IMR-90 (cell line): ENCODE results near the gene RBKS. TPM values are rescaled to one million over a fixed set of nuclear protein-coding genes. Genes with fewer than 3 reads are reported as not detected.

ENCODE experiments used
- ATAC-seq: fragments of 200-7000 bp; cut with Tn5 transposase; 2 replicates; pipeline ENCODE4 v1.9.1; 2020; ENCODE audit warnings: low read depth, mild to moderate bottlenecking, moderate library complexity
- BruUV-seq: library from RNA; stranded (reverse); fragments of 400-500 nt; replicated peaks from 2 replicates; lab custom pipeline; 2021; lab: Mats Ljungman, UMichigan
- CTCF ChIA-PET: fragments of 300-600 bp; formaldehyde crosslinking; extraction: SDS; loops from one replicate; lab custom pipeline; 2021; ENCODE audit warnings: antibody characterized with exemption; lab: Yijun Ruan, JAX
- POLR2A ChIA-PET: fragments of 300-600 bp; sonication (Branson Sonifier 250); formaldehyde crosslinking; loops from one replicate; lab custom pipeline; 2022; ENCODE audit warnings: antibody characterized with exemption; ENCODE audit not compliant: unreplicated experiment; lab: Charles Lee
- DNase-seq: peaks from one replicate; pipeline ENCODE4 v3.0.0; 2013
- H2AFZ ChIP-seq: replicated peaks from 2 replicates; pipeline ENCODE3; 2013; ENCODE audit warnings: low read length, mild to moderate bottlenecking; ENCODE audit not compliant: poor library complexity
- H2AK5ac ChIP-seq: 2 replicates; pipeline ENCODE4 v1.6.1; 2013; ENCODE audit warnings: low read depth, low read length, inconsistent platforms
- H2AK9ac ChIP-seq: replicated peaks from 2 replicates; pipeline ENCODE3; 2013; ENCODE audit warnings: mild to moderate bottlenecking, low read depth, low read length, moderate library complexity; ENCODE audit not compliant: poor library complexity
- H2BK120ac ChIP-seq: 2 replicates; pipeline ENCODE4 v1.6.1; 2013; ENCODE audit warnings: low read depth, low read length, inconsistent platforms
- H2BK15ac ChIP-seq: 3 replicates; pipeline ENCODE4 v1.6.1; 2013; ENCODE audit warnings: low read depth, low read length, inconsistent platforms
- H2BK20ac ChIP-seq: 2 replicates; pipeline ENCODE4 v1.6.1; 2013; ENCODE audit warnings: low read depth, mild to moderate bottlenecking, inconsistent platforms, low read length, moderate library complexity
- H2BK5ac ChIP-seq: 2 replicates; pipeline ENCODE4 v1.6.1; 2013; ENCODE audit warnings: mild to moderate bottlenecking, low read depth, low read length, inconsistent platforms; ENCODE audit not compliant: poor library complexity, severe bottlenecking
- H3K14ac ChIP-seq: replicated peaks from 2 replicates; pipeline ENCODE4 v1.6.1; 2013; ENCODE audit warnings: low read depth, low read length, inconsistent platforms
- H3K18ac ChIP-seq: 2 replicates; pipeline ENCODE4 v1.6.1; 2013; ENCODE audit warnings: low read depth, low read length, control low read depth
- H3K23ac ChIP-seq: 2 replicates; pipeline ENCODE4 v1.6.1; 2013; ENCODE audit warnings: low read depth, low read length, inconsistent platforms
- H3K27ac ChIP-seq: 2 replicates; pipeline ENCODE4 v1.5.1; 2013; ENCODE audit warnings: mild to moderate bottlenecking, control low read depth, low read length; ENCODE audit not compliant: insufficient read depth
- H3K27me3 ChIP-seq: 2 replicates; pipeline ENCODE4 v1.6.1; 2013; ENCODE audit warnings: low read length; ENCODE audit not compliant: control insufficient read depth, insufficient read depth
- H3K36me3 ChIP-seq: 2 replicates; pipeline ENCODE4 v1.6.1; 2013; ENCODE audit warnings: low read length, mixed read lengths; ENCODE audit not compliant: control insufficient read depth, insufficient read depth
- H3K4ac ChIP-seq: 2 replicates; pipeline ENCODE4 v1.6.1; 2013; ENCODE audit warnings: low read depth, low read length, inconsistent platforms
- H3K4me1 ChIP-seq: 2 replicates; pipeline ENCODE4 v1.6.1; 2013; ENCODE audit warnings: low read length, mixed read lengths; ENCODE audit not compliant: control insufficient read depth, insufficient read depth
- H3K4me2 ChIP-seq: 2 replicates; pipeline ENCODE4 v1.6.1; 2013; ENCODE audit warnings: low read depth, mild to moderate bottlenecking, control low read depth, low read length, moderate library complexity
- H3K4me3 ChIP-seq: 2 replicates; pipeline ENCODE4 v1.5.1; 2013; ENCODE audit warnings: low read depth, mild to moderate bottlenecking, control low read depth, low read length, moderate library complexity; ENCODE audit not compliant: insufficient read depth
- H3K56ac ChIP-seq: 2 replicates; pipeline ENCODE4 v1.6.1; 2013; ENCODE audit warnings: low read length, inconsistent platforms; ENCODE audit not compliant: insufficient read depth; ENCODE audit errors: extremely low read depth
- H3K79me1 ChIP-seq, 2 experiments: 2 replicates each; pipeline ENCODE4 v1.6.1; 2013; ENCODE audit warnings: low read length in 2 of 2, inconsistent platforms in 1 of 2, low read depth in 1 of 2
- H3K9ac ChIP-seq: 2 replicates; pipeline ENCODE4 v1.6.1; 2013; ENCODE audit warnings: low read depth, low read length, control low read depth
- H3K9me1 ChIP-seq: 2 replicates; pipeline ENCODE4 v1.6.1; 2013; ENCODE audit warnings: low read length, inconsistent platforms; ENCODE audit not compliant: insufficient read depth
- H3K9me3 ChIP-seq: 2 replicates; pipeline ENCODE4 v1.6.1; 2013; ENCODE audit warnings: low read length; ENCODE audit not compliant: control insufficient read depth, insufficient read depth
- H4K20me1 ChIP-seq: 2 replicates; pipeline ENCODE4 v1.6.1; 2013; ENCODE audit warnings: low read length, inconsistent platforms; ENCODE audit not compliant: insufficient read depth
- H4K5ac ChIP-seq: 2 replicates; pipeline ENCODE4 v1.6.1; 2013; ENCODE audit warnings: mild to moderate bottlenecking, low read depth, low read length, control low read depth
- H4K8ac ChIP-seq, 2 experiments: 2 replicates each; pipeline ENCODE4 v1.6.1; 2013; ENCODE audit warnings: low read depth in 2 of 2, low read length in 2 of 2, control low read depth in 1 of 2, inconsistent platforms in 1 of 2
- H4K91ac ChIP-seq: 2 replicates; pipeline ENCODE4 v1.6.1; 2013; ENCODE audit warnings: low read depth, low read length, inconsistent platforms; ENCODE audit not compliant: insufficient read depth
- MAFK ChIP-seq: IDR thresholded peaks from 2 replicates; pipeline ENCODE4 v1.6.1; 2012; ENCODE audit warnings: low read depth, low read length, improper control_type of control experiment
- MAZ ChIP-seq: IDR thresholded peaks from 2 replicates; pipeline ENCODE4 v1.6.1; 2012; ENCODE audit warnings: low read depth, mild to moderate bottlenecking, low read length, improper control_type of control experiment, moderate library complexity, borderline replicate concordance
- POLR2A ChIP-seq: IDR thresholded peaks from 2 replicates; pipeline ENCODE4 v1.6.1; 2012; ENCODE audit warnings: mild to moderate bottlenecking, low read depth, low read length
- RAD21 ChIP-seq: IDR thresholded peaks from 2 replicates; pipeline ENCODE4 v1.6.1; 2012; ENCODE audit warnings: low read length, improper control_type of control experiment
- RCOR1 ChIP-seq: IDR thresholded peaks from 2 replicates; pipeline ENCODE4 v1.6.1; 2012; ENCODE audit warnings: mild to moderate bottlenecking, low read length, improper control_type of control experiment; ENCODE audit not compliant: insufficient replicate concordance
- RFX5 ChIP-seq: IDR thresholded peaks from 2 replicates; pipeline ENCODE4 v1.8.0; 2012; ENCODE audit warnings: low read depth, mild to moderate bottlenecking, low read length, moderate library complexity
- USF2 ChIP-seq: fragments of 150-350 bp; IDR thresholded peaks from 2 replicates; pipeline ENCODE4 v1.6.1; 2017; ENCODE audit warnings: mild to moderate bottlenecking, antibody characterized with exemption, low read length, low read depth
- WGBS, 2 experiments: methylation state at CpG; one replicate each; pipeline versions ENCODE4 v1.1.5 to v1.1.7; 2013; ENCODE audit warnings: missing lambda C conversion rate in 2 of 2; ENCODE audit not compliant: insufficient read length in 1 of 2; ENCODE audit errors: extremely low coverage in 2 of 2; 5-methylcytosine and 5-hydroxymethylcytosine counted together
- dilution Hi-C: fragments of 300-500 bp; cut with HindIII; formaldehyde crosslinking; loops from one replicate; pipeline ENCODE4 v1.14.3; 2018; ENCODE audit warnings: low sequenced_read_pairs; ENCODE audit not compliant: unreplicated experiment
- in situ Hi-C: fragments of 300-500 bp; cut with MboI; formaldehyde crosslinking; loops from 3 replicates; pipeline ENCODE4 v1.14.3; 2019; ENCODE audit warnings: low sequenced_read_pairs, inconsistent platforms, mixed read lengths
- intact Hi-C: fragments of 100-400 bp; cut with micrococcal nuclease; formaldehyde crosslinking; loops from 2 replicates; pipeline ENCODE4 v1.10.0; 2022
- polyA plus RNA-seq, 3 experiments: library from polyadenylated mRNA; depleted of rRNA; stranded (reverse); fragments of >200 nt; gene quantifications; 2 replicates each; pipeline ENCODE4 v1.2.3, GENCODE V29; 2012; ENCODE audit warnings: low replicate concordance in 1 of 3
- total RNA-seq: library from RNA; depleted of rRNA; stranded (reverse); fragments of >200 nt; gene quantifications from 2 replicates; pipeline ENCODE4 v1.2.3, GENCODE V29; 2012

Gene RBKS
- total and polyA plus RNA-seq, 2 of the 4 experiments (the other 2 are of a cell fraction) = 1.1 to 1.4 TPM

- no peak overlapping the region for H3K4me3 ChIP-seq
- no peak overlapping the region for H2BK5ac ChIP-seq
- H4K20me1 ChIP-seq = no peaks in the 10 kb centered on the region
- in situ Hi-C loops (no loop called here), dilution Hi-C loops (no loop called here), intact Hi-C loops (no loop called here)
- H4K5ac ChIP-seq = no peak overlapping the region
- no peak overlapping the region for H2BK15ac ChIP-seq
- H3K27ac ChIP-seq = no peak overlapping the region
- no peak overlapping the region for H4K8ac ChIP-seq
- H3K27me3 ChIP-seq = no peaks in the 10 kb centered on the region
- H2BK120ac ChIP-seq = no peak overlapping the region
- H3K9me1 ChIP-seq = no peaks in the 10 kb centered on the region
- ChIA-PET POLR2A (no interaction called here), CTCF (no interaction called here)
- no peak overlapping the region; the same call in 1 of the 2 replicates for H2AK5ac ChIP-seq
- no peaks in the 10 kb centered on the region for H3K36me3 ChIP-seq
- DNase-seq (no peak), ATAC-seq (no peak)
- H2BK20ac ChIP-seq = no peak overlapping the region
- BruUV-seq = no TSS peak
- H4K91ac ChIP-seq = no peak overlapping the region
- H3K56ac ChIP-seq = no peak overlapping the region
- 0 out of 2 replicates have a peak overlapping the region, but pooled peaks have one; percentile 53 for H3K14ac ChIP-seq
- no peaks in the 10 kb centered on the region for H3K9me3 ChIP-seq
- no peak overlapping the region for H3K23ac ChIP-seq
- H3K9ac ChIP-seq = no peak overlapping the region
- no peaks in the 10 kb centered on the region for H3K4me1 ChIP-seq
- H2AK9ac ChIP-seq = no peak overlapping the region
- TF ChIP-seq MAFK (no peak), RFX5 (no peak), MAZ (no peak), POLR2A (no peak), RAD21 (no peak), USF2 (no peak), RCOR1 (no peak)
- H3K4me2 ChIP-seq = no peak overlapping the region
- WGBS, 2 experiments = 100% methylated on average over 1 of the region's 1 CpG; no CpG with 5 or more reads in 1 of the 2 experiments
- no peak overlapping the region for H3K18ac ChIP-seq
- H2AFZ ChIP-seq = no peak overlapping the region
- no peak overlapping the region for H3K4ac ChIP-seq
- H3K79me1 ChIP-seq = no peaks in the 10 kb centered on the region
These were observed 68.1 kb downstream of the RBKS start for GRCh38 chr2:27822049-27822448.
